Measurements from ENCODE around the gene ADAMTS5. TPM values are rescaled to one million over a fixed set of nuclear protein-coding genes. Genes with fewer than 3 reads are reported as not detected.
A peak's percentile ranks its signal among the peaks of the same experiment; 100 is the strongest.

Gene ADAMTS5
- total and polyA plus RNA-seq, 2 donors from 2014 or later = 1.7 to 10.6 TPM

- DNase-seq (no peak), FAIRE-seq (no peak)
- Histone ChIP-seq H3K9me3 (ENCODE audit: control insufficient read depth in 2 of 3, insufficient read depth in 1 of 3, low read length in 3 of 3) (no peaks in the 10 kb centered on the region), H3K4me1 (ENCODE audit: control insufficient read depth in 2 of 3, insufficient read depth in 2 of 3, low read depth in 1 of 3, low read length in 3 of 3) (no peaks in the 10 kb centered on the region), H3K36me3 (ENCODE audit: control insufficient read depth in 2 of 3, insufficient read depth in 3 of 3, low read length in 3 of 3) (no peaks in the 10 kb centered on the region), H3K9ac (ENCODE audit: low read length in 3 of 3) (no peak overlapping the region), H3K27me3 (ENCODE audit: control insufficient read depth, insufficient read depth, low read length) (no peaks in the 10 kb centered on the region), H3K27ac (ENCODE audit: low read depth in 2 of 2, low read length in 2 of 2) (no peak overlapping the region), H3K4me3 (ENCODE audit: low read length in 3 of 3) (no peak overlapping the region)
- intact Hi-C loops (cut with DNase I) = no loop called here
- TF ChIP-seq, protein P1, sequence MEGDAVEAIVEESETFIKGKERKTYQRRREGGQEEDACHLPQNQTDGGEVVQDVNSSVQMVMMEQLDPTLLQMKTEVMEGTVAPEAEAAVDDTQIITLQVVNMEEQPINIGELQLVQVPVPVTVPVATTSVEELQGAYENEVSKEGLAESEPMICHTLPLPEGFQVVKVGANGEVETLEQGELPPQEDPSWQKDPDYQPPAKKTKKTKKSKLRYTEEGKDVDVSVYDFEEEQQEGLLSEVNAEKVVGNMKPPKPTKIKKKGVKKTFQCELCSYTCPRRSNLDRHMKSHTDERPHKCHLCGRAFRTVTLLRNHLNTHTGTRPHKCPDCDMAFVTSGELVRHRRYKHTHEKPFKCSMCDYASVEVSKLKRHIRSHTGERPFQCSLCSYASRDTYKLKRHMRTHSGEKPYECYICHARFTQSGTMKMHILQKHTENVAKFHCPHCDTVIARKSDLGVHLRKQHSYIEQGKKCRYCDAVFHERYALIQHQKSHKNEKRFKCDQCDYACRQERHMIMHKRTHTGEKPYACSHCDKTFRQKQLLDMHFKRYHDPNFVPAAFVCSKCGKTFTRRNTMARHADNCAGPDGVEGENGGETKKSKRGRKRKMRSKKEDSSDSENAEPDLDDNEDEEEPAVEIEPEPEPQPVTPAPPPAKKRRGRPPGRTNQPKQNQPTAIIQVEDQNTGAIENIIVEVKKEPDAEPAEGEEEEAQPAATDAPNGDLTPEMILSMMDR (IDR thresholded peaks at IDR 0.05; ENCODE audit: borderline replicate concordance, extremely low read depth, insufficient read depth) = no peak
These were observed 3.3 kb upstream of the ADAMTS5 start for GRCh38 chr21:26969971-26970725.

- intact Hi-C loops (cut with DNase I) = no loop called here
- H3K9ac ChIP-seq (ENCODE audit: low read length in 3 of 3) = peak overlapping the region in 2 of 3 donors; percentile 55 to 72
- FAIRE-seq = no peak
- no peaks in the 10 kb centered on the region for H3K36me3 ChIP-seq (ENCODE audit: control insufficient read depth in 2 of 3, insufficient read depth in 3 of 3, low read length in 3 of 3)
- DNase-seq = peak in 1 of 5 donors; percentile 67
- H3K4me3 ChIP-seq (ENCODE audit: low read length in 3 of 3) = peak overlapping the region; percentile 66 to 91 (median 77)
- H3K9me3 ChIP-seq (ENCODE audit: control insufficient read depth in 2 of 3, insufficient read depth in 1 of 3, low read length in 3 of 3) = no peaks in the 10 kb centered on the region
- no peaks in the 10 kb centered on the region for H3K27me3 ChIP-seq (ENCODE audit: control insufficient read depth, insufficient read depth, low read length)
- peaks cover 0 to 6% (median 3%) of the 10 kb centered on the region in 3 donors for H3K4me1 ChIP-seq (ENCODE audit: control insufficient read depth in 2 of 3, insufficient read depth in 2 of 3, low read depth in 1 of 3, low read length in 3 of 3)
- TF ChIP-seq, protein P1 (IDR thresholded peaks at IDR 0.05; ENCODE audit: borderline replicate concordance, extremely low read depth, insufficient read depth) = no peak
- peak overlapping the region; percentile 60 to 76 for H3K27ac ChIP-seq (ENCODE audit: low read depth in 2 of 2, low read length in 2 of 2)
These were observed 233 bp downstream of the ADAMTS5 start for GRCh38 chr21:26966649-26967061.

DNA sequence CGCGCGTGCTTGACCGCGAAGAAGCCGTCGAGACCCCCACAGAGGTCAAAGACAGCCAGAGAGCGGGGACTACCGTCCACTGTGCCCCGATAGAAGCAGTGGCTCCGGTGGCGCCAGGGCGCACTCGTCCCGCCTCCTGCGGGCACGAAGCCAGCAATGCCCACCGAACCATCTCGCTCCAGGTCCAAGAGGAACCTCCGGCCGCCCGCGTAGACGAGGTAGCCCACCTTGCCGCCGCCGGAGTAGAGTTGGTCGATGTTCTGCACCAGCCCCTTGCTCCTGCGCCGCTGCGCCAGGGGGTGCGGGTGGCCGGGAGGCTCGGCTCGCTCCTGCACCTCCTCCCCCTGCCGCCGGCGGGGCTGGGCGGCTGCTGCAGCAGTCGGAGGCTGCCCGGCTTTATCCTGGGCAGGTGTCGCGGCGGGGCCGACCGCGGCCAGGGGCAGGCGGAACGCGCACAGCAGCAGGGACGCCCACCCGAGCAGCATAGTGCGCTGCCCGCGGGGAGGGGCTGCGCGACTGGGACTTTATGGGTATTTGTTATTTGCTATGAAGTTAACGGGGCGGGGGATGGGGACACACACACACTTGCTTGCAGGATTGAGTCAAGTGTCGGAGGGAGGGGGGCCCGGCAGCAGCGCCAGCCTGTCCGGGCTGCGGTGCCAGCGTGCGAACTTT is 844 bp downstream of the ADAMTS5 start:
- peak overlapping the region; percentile 66 to 91 (median 77) for H3K4me3 ChIP-seq (ENCODE audit: low read length in 3 of 3)
- intact Hi-C loops (cut with DNase I) = no loop called here
- H3K9me3 ChIP-seq (ENCODE audit: control insufficient read depth in 2 of 3, insufficient read depth in 1 of 3, low read length in 3 of 3) = no peaks in the 10 kb centered on the region
- H3K27me3 ChIP-seq (ENCODE audit: control insufficient read depth, insufficient read depth, low read length) = no peaks in the 10 kb centered on the region
- H3K36me3 ChIP-seq (ENCODE audit: control insufficient read depth in 2 of 3, insufficient read depth in 3 of 3, low read length in 3 of 3) = no peaks in the 10 kb centered on the region
- peak overlapping the region in 2 of 3 donors; percentile 36 to 82 for H3K9ac ChIP-seq (ENCODE audit: low read length in 3 of 3)
- H3K27ac ChIP-seq (ENCODE audit: low read depth in 2 of 2, low read length in 2 of 2) = peak overlapping the region; percentile 51 to 76
- FAIRE-seq (no peak), DNase-seq (peak; percentile 80 to 89 (median 83))
- TF ChIP-seq, protein P1 (IDR thresholded peaks at IDR 0.05; ENCODE audit: borderline replicate concordance, extremely low read depth, insufficient read depth) = no peak
- peaks cover 0 to 10% (median 3%) of the 10 kb centered on the region in 3 donors for H3K4me1 ChIP-seq (ENCODE audit: control insufficient read depth in 2 of 3, insufficient read depth in 2 of 3, low read depth in 1 of 3, low read length in 3 of 3)
